ENCODE measurements around the gene ZFR2. TPM values are rescaled to one million over a fixed set of nuclear protein-coding genes. Genes with fewer than 3 reads are reported as not detected.
A peak's percentile ranks its signal among the peaks of the same experiment; 100 is the strongest.

Gene ZFR2
- polyA plus RNA-seq, 1 of the 3 experiments (the other 2 are of a cell fraction) = 0.44 TPM

DNA sequence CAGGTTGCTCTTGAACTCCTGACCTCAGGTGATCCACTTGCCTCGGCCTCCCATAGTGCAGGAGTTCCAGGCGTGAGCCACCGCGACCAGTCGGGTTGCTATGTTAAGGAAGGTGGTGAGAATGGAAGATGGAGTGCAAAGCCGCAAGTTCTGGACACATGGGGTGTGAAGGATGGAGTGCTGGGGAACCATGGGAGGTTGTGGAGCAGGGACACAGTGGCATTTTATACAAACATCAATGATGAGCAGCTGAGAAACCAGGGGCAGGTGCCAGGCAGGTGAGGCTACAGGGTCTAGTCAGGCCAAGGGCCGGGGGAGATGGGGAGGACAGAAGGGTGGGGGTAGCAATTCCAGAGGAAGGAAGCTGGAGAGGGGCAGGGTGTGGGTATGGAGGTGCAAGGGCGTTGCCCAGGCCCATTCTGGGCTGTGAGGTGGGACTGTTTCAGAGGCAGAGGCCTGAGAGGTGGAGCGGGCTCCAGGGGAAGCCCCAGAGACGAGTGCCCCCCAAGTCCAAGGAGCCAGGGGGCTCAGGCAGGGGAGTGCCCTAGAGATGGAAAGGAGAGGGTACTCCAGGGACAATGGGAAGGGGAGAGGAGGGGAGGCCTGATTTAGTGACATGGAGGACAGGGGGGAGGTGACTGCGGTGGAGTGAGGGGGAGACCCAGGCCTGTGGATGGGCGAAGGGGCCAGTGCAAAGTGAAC, 94.9 kb downstream of the ZFR2 start:
- DNase-seq = no peak
- Histone ChIP-seq H3K4me3 (ENCODE audit: low read depth in 2 of 2, low read length in 1 of 2) (no peak overlapping the region), H3K9me2 (no peaks in the 10 kb centered on the region), H4K20me1 (ENCODE audit: insufficient read depth) (no peaks in the 10 kb centered on the region), H3K36me3 (replicated peaks in 1 of 2; ENCODE audit: control insufficient read depth in 1 of 2, insufficient read depth in 2 of 2, low read length in 1 of 2) (no peaks in the 10 kb centered on the region), H3K9ac (no peak overlapping the region), H3F3A (replicated peaks; ENCODE audit: insufficient read depth) (no peaks in the 10 kb centered on the region), H3K79me2 (ENCODE audit: insufficient read depth) (no peaks in the 10 kb centered on the region), H3K27ac (ENCODE audit: low read depth in 2 of 2, low read length in 1 of 2) (no peak overlapping the region), H3K4me2 (no peak overlapping the region), H2AFZ (ENCODE audit: low read depth) (no peak overlapping the region), H3K27me3 (ENCODE audit: insufficient read depth) (peaks cover 18% of the 10 kb centered on the region), H3K9me3 (no peaks in the 10 kb centered on the region), H3K4me1 (ENCODE audit: control insufficient read depth in 1 of 2, insufficient read depth in 2 of 2, low read depth in 1 of 2, low read length in 1 of 2) (no peaks in the 10 kb centered on the region)
- WGBS (ENCODE audit: low lambda C conversion rate) = 71% methylated on average over 11 of the region's 12 CpGs
- ChIA-PET CTCF (no interaction called here), POLR2A (no interaction called here)
- no peak for TF ChIP-seq NFIC (IDR thresholded peaks at IDR 0.05; ENCODE audit: borderline replicate concordance)
- TF ChIP-seq, protein P1, sequence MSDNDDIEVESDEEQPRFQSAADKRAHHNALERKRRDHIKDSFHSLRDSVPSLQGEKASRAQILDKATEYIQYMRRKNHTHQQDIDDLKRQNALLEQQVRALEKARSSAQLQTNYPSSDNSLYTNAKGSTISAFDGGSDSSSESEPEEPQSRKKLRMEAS (IDR thresholded peaks at IDR 0.05; ENCODE audit: low read depth) = no peak

DNA sequence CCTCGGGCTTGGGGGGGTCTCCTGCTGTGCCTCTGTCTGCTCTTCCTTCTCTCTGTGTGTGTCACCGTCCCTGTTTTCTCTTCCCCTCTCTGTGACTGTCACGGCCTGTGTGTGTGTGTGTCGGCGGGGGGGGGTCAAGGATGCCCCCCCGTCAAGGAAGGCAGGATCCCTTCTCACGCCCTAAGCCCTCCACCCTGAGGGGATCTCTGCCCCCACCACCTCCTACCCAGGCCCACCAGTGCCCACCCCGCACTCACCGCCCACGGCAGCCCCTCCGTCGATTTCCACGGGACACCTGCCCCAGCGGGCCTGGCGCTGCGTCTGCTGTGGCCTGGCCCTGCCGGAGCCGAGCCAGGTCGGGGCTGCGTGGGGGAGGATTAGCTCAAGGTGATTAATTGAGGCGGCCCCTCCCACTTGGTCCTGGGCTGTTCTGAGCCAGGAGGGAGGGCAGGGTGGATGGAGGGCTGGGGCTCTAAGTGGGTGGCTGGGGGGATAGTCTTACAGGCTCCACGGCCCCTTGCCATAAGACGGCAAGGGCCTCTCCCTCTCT, 96.9 kb downstream of the ZFR2 start, which contains the start of gene RAX2:
Gene RAX2 (minus strand): TSS at position 323 of the 550 bp plus-strand sequence. CDS start 486 bp downstream, outside the sequence.
- ChIA-PET CTCF (interaction anchor here (1.2 to 1.5 kb wide), 3 partner anchors 10 to 50 kb away, joined by 4 to 5 read pairs (median 4); partner anchors contain the start of gene MRPL54), POLR2A (no interaction called here)
- Histone ChIP-seq H3K36me3 (replicated peaks in 1 of 2; ENCODE audit: control insufficient read depth in 1 of 2, insufficient read depth in 2 of 2, low read length in 1 of 2) (peaks cover 0 to 9% of the 10 kb centered on the region in 2 experiments), H3F3A (replicated peaks; ENCODE audit: insufficient read depth) (no peaks in the 10 kb centered on the region), H3K9me3 (no peaks in the 10 kb centered on the region), H3K27ac (ENCODE audit: low read depth in 2 of 2, low read length in 1 of 2) (no peak within 1 kb of the TSS), H3K27me3 (ENCODE audit: insufficient read depth) (0 out of 2 replicates have a peak, but pooled peaks cover under 1% of the 10 kb centered on the region), H3K79me2 (ENCODE audit: insufficient read depth) (no peaks in the 10 kb centered on the region), H4K20me1 (ENCODE audit: insufficient read depth) (no peaks in the 10 kb centered on the region), H2AFZ (ENCODE audit: low read depth) (no peak within 1 kb of the TSS), H3K9ac (no peak within 1 kb of the TSS), H3K4me2 (no peak within 1 kb of the TSS), H3K9me2 (no peaks in the 10 kb centered on the region), H3K4me1 (ENCODE audit: control insufficient read depth in 1 of 2, insufficient read depth in 2 of 2, low read depth in 1 of 2, low read length in 1 of 2) (no peaks in the 10 kb centered on the region), H3K4me3 (ENCODE audit: low read depth in 2 of 2, low read length in 1 of 2) (no peak within 1 kb of the TSS)
- TF ChIP-seq FOXM1 (IDR thresholded peaks at IDR 0.05; ENCODE audit: low read depth) = no peak
- TF ChIP-seq, protein P2, sequence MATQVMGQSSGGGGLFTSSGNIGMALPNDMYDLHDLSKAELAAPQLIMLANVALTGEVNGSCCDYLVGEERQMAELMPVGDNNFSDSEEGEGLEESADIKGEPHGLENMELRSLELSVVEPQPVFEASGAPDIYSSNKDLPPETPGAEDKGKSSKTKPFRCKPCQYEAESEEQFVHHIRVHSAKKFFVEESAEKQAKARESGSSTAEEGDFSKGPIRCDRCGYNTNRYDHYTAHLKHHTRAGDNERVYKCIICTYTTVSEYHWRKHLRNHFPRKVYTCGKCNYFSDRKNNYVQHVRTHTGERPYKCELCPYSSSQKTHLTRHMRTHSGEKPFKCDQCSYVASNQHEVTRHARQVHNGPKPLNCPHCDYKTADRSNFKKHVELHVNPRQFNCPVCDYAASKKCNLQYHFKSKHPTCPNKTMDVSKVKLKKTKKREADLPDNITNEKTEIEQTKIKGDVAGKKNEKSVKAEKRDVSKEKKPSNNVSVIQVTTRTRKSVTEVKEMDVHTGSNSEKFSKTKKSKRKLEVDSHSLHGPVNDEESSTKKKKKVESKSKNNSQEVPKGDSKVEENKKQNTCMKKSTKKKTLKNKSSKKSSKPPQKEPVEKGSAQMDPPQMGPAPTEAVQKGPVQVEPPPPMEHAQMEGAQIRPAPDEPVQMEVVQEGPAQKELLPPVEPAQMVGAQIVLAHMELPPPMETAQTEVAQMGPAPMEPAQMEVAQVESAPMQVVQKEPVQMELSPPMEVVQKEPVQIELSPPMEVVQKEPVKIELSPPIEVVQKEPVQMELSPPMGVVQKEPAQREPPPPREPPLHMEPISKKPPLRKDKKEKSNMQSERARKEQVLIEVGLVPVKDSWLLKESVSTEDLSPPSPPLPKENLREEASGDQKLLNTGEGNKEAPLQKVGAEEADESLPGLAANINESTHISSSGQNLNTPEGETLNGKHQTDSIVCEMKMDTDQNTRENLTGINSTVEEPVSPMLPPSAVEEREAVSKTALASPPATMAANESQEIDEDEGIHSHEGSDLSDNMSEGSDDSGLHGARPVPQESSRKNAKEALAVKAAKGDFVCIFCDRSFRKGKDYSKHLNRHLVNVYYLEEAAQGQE (IDR thresholded peaks at IDR 0.05; ENCODE audit: low read depth, low read length) = no peak
- no peak for TF ChIP-seq RFX5 (IDR thresholded peaks at IDR 0.05; ENCODE audit: low read length)
- TF ChIP-seq GATA2 (CRISPR knock-in tag; IDR thresholded peaks at IDR 0.05) = no peak
- no peak for TF ChIP-seq RCOR1 (IDR thresholded peaks at IDR 0.05; ENCODE audit: low read length)
- TF ChIP-seq EZH2phosphoT487 (IDR thresholded peaks at IDR 0.05; ENCODE audit: borderline replicate concordance, low read depth) = no peak
- WGBS (ENCODE audit: low lambda C conversion rate) = 44% methylated on average over 14 of the region's 23 CpGs
- peak; percentile 36 for DNase-seq
